ENCODE results near the gene SPDYE17.
"Not testable (repeated sequence)": the region's sequence is repeated elsewhere in the genome, so short reads cannot be mapped to it uniquely, and the experiment has no call there.

The SPDYE17 gene

DNA sequence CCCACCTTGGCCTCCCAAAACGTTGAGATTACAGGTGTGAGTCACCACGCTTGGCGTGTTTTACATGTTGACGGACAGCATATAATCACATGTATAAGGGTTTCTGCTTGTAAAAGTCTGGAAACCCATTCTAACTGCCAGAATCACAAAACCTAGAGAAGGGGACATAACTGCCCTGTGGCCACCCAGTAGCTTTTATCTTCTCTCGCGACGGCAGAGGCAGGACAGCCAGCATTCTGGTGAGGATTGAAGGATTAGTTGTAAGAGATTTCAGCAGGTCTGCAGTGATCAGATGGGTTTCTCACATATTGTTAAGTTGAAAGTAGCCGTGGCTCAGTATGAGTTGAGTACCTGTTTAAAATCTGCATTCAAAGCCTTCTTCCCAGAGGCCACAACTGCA lies 59.8 kb downstream of the SPDYE17 start:
- DNase-seq (ENCODE audit: low read depth) = not testable (repeated sequence)

All from stimulated activated CD8-positive, alpha-beta memory T cell treated with anti-CD3 and anti-CD28 coated beads, Interleukin-4, amount 100 ng/mL, for 24 hours (primary cell).